Adipose tissue (tissue), 3 donors: ENCODE measurements around the gene ZXDA. TPM values are rescaled to one million over a fixed set of nuclear protein-coding genes. Genes with fewer than 3 reads are reported as not detected.

Source experiments
- H3K27ac ChIP-seq: one replicate; pipeline ENCODE4 v1.5.1; 2013; ENCODE audit warnings: low read depth, low read length
- WGBS, 3 donors: extraction: QIAGEN DNeasy Blood & Tissue Kit; methylation state at CpG; one replicate each; pipeline ENCODE4 v1.1.7; 2013; 5-methylcytosine and 5-hydroxymethylcytosine counted together
- polyA plus RNA-seq, 3 donors: library from polyadenylated mRNA; stranded (reverse); fragments of 200-250 nt; gene quantifications; one replicate each; pipeline ENCODE4 v1.2.3, GENCODE V29; 2013
- donor health status: healthy with polysubstance abuse.
- donor health status: Bipolar disorder and iron deficiency.
- donor health status: healthy.

Gene ZXDA
- polyA plus RNA-seq, 3 donors, result 1.2 to 1.7 (median 1.2) TPM

- WGBS, 3 donors, result 29 to 56% (median 40%) methylated on average over 4 of the region's 4 CpGs
- no peak overlapping the region for H3K27ac ChIP-seq
These were observed 9.3 kb downstream of the ZXDA start for GRCh38 chrX:57900975-57901374.

DNA sequence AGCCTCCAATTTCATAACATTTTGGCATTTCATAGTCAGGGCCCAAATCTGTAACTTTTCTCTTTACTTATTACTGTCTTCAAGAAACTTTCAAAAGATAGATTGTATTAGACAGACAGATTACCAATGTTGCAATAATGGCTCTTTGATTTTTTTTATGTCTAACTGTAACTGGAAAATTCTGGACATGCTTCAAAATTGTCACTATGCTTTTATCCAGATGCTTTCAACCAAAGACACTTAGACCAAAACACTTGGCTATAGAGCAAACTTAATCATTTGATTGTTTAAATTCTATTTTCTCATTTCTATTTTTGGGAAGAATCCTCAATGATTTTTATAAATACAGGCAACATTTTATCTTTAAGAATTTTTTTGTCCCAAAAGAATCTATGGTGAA is 10.4 kb downstream of the ZXDA start:
- no peak overlapping the region for H3K27ac ChIP-seq

- no peak overlapping the region for H3K27ac ChIP-seq
- 50 to 90% (median 79%) methylated on average over 1 of the region's 1 CpG for WGBS, 3 donors
These were observed 11.2 kb downstream of the ZXDA start for GRCh38 chrX:57899064-57899463.

DNA sequence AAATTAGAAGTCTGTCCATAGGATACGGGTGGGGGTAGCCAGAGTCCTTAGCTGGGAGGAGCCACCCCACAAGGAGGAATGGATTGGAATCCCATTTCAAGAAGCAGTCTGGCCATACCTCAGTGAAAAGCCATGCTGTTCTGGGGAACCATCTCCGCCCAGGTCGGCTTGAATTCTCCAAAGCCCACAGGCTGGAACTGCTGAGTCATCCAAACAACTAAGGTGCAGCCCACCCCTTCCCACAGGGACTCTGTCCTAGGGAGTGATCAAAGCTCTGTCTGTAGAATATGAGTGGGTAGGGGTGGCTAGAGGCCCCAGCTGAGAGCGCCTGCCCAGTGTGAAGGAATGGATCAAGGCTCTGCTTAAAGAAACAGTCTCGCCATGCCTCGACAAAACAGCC is 38.8 kb downstream of the ZXDA start:
- 82 to 100% (median 90%) methylated on average over 6 of the region's 6 CpGs for whole genome bisulfite sequencing, 3 donors
- H3K27ac ChIP-seq, result no peak overlapping the region

Other genes starting within 250 kb of the ZXDA start
- gene NLRP2B, start 230.2 kb downstream of the ZXDA start, polyA plus RNA-seq, result under 1 TPM in 1 of 3 donors, not detected in 2; 0.11 TPM